SU-DHL-6 (cell line): ENCODE results near the gene MCTP1.

Experiments
- EZH2phosphoT487 ChIP-seq: fragments of 200-600 bp; sonication (generic), shearing (Covaris generic); conservative IDR thresholded peaks from 2 replicates; pipeline ENCODE4 v1.6.1; 2018; ENCODE audit warnings: mild to moderate bottlenecking, antibody characterized with exemption, low read length, moderate library complexity, mixed read lengths
- TF ChIP-seq, protein P1 (sequence below): fragments of 200-600 bp; sonication (generic); IDR thresholded peaks from one replicate; pipeline ENCODE4 v1.5.1; 2017; ENCODE audit warnings: antibody characterized with exemption, mild to moderate bottlenecking, low read length, moderate library complexity; ENCODE audit not compliant: insufficient read depth, poor library complexity, severe bottlenecking

DNA sequence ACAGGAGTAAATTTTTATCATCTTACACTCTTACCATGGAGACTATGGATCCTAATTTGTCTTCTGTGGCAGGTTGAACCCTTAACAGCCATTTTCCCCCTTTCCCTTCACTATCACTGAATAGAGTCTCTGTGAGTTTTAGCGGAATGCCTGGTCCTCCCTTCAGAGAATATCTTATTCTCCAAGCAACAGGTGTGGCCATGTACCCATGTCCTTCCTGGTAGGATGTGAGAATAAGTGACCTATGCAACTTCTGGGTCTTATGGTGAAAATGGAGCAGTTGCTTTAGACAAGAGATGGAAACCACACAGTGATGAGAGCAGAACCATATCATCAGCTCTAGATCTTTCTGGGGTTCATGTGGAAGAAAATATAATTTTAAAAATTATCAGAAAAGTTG lies 312.6 kb downstream of the MCTP1 start:
- TF ChIP-seq, protein P1, sequence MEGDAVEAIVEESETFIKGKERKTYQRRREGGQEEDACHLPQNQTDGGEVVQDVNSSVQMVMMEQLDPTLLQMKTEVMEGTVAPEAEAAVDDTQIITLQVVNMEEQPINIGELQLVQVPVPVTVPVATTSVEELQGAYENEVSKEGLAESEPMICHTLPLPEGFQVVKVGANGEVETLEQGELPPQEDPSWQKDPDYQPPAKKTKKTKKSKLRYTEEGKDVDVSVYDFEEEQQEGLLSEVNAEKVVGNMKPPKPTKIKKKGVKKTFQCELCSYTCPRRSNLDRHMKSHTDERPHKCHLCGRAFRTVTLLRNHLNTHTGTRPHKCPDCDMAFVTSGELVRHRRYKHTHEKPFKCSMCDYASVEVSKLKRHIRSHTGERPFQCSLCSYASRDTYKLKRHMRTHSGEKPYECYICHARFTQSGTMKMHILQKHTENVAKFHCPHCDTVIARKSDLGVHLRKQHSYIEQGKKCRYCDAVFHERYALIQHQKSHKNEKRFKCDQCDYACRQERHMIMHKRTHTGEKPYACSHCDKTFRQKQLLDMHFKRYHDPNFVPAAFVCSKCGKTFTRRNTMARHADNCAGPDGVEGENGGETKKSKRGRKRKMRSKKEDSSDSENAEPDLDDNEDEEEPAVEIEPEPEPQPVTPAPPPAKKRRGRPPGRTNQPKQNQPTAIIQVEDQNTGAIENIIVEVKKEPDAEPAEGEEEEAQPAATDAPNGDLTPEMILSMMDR: no peak
- no peak for TF ChIP-seq EZH2phosphoT487
